Activated CD4-positive, alpha-beta T cell treated with anti-CD3 and anti-CD28 coated beads, Interleukin-2, amount 50 U/mL, for 1 hour (primary cell): Measurements from ENCODE around the gene DOCK9.
"Not testable (repeated sequence)": the region's sequence is repeated elsewhere in the genome, so short reads cannot be mapped to it uniquely, and the experiment has no call there.

Experiments used
- DNase-seq: peaks from one replicate; pipeline ENCODE4 v3.0.0-alpha.2; 2020

The DOCK9 gene

GRCh38 chr13:98755729-98756128 lies 222.1 kb downstream of the DOCK9 start:
- DNase-seq, result no peak

GRCh38 chr13:98755116-98755515 lies 222.7 kb downstream of the DOCK9 start:
- DNase-seq, result no peak

GRCh38 chr13:98754468-98754867 lies 223.4 kb downstream of the DOCK9 start:
- not testable (repeated sequence) for DNase-seq

- no peak for DNase-seq
Measured at GRCh38 chr13:98752467-98753290, 225.2 kb downstream of the DOCK9 start, which contains the start of gene SLC15A1. TSS of gene SLC15A1 (minus strand) at chr13:98752672. CDS start at chr13:98752598, 74 bp downstream.

- DNase-seq, result no peak
Measured at GRCh38 chr13:98751861-98752466, 225.9 kb downstream of the DOCK9 start.

- DNase-seq, result no peak
Measured at GRCh38 chr13:98751367-98751782, 226.5 kb downstream of the DOCK9 start.

GRCh38 chr13:98749501-98749900 lies 228.4 kb downstream of the DOCK9 start:
- DNase-seq, result no peak

- no peak for DNase-seq
Measured at GRCh38 chr13:98746968-98747367, 230.9 kb downstream of the DOCK9 start.
